PFSK-1 (cell line): Measurements from ENCODE around the gene PPP2R5A.

Experiments
- POLR2AphosphoS5 ChIP-seq: IDR thresholded peaks from 2 replicates; pipeline ENCODE4 v1.6.1; 2012; ENCODE audit warnings: low read depth, mild to moderate bottlenecking, control low read depth, low read length, moderate library complexity
- TAF1 ChIP-seq: IDR thresholded peaks from 2 replicates; pipeline ENCODE4 v1.6.1; 2012; ENCODE audit warnings: low read length, control low read depth, borderline replicate concordance; ENCODE audit not compliant: insufficient read depth
- TF ChIP-seq, protein P1 (sequence below), 2 experiments: IDR thresholded peaks; 2 replicates each; pipeline versions ENCODE4 v1.6.1 to v1.8.0; 2011 to 2012; ENCODE audit warnings: low read depth in 2 of 2, low read length in 2 of 2, control low read depth in 1 of 2, inconsistent platforms in 1 of 2, mild to moderate bottlenecking in 1 of 2, moderate library complexity in 1 of 2; ENCODE audit not compliant: insufficient read depth in 1 of 2

DNA sequence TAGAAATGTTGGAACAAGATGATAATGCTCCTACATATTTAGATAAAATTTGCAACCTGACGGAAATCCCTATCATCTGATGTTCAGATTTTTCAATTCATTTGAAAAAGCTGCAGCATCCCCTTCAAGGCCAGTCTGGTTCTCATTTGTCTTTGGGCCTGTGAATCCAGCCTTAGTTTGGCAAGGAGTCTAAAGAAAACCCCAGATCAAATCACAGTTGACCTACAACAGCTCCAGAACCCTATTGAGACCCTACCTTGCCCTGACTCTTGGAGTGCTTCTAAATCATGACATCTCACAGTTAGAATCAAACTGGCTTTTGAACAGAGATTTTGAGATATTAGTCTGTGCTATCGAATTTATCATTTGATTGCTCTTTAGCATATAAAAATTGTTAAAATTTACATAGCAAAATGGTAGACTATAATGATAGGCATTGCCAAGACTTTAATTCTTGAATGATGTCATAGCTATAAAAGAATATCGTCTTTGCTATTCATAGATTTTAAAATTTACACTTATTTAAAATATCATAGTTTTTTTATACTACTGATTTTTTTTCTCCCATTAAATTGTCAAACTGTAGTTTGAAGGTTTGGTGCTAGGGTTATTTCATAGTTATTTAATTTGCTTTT, 2.2 kb downstream of the PPP2R5A start:
- TF ChIP-seq POLR2AphosphoS5 (no peak), TAF1 (no peak)
- TF ChIP-seq, protein P1, sequence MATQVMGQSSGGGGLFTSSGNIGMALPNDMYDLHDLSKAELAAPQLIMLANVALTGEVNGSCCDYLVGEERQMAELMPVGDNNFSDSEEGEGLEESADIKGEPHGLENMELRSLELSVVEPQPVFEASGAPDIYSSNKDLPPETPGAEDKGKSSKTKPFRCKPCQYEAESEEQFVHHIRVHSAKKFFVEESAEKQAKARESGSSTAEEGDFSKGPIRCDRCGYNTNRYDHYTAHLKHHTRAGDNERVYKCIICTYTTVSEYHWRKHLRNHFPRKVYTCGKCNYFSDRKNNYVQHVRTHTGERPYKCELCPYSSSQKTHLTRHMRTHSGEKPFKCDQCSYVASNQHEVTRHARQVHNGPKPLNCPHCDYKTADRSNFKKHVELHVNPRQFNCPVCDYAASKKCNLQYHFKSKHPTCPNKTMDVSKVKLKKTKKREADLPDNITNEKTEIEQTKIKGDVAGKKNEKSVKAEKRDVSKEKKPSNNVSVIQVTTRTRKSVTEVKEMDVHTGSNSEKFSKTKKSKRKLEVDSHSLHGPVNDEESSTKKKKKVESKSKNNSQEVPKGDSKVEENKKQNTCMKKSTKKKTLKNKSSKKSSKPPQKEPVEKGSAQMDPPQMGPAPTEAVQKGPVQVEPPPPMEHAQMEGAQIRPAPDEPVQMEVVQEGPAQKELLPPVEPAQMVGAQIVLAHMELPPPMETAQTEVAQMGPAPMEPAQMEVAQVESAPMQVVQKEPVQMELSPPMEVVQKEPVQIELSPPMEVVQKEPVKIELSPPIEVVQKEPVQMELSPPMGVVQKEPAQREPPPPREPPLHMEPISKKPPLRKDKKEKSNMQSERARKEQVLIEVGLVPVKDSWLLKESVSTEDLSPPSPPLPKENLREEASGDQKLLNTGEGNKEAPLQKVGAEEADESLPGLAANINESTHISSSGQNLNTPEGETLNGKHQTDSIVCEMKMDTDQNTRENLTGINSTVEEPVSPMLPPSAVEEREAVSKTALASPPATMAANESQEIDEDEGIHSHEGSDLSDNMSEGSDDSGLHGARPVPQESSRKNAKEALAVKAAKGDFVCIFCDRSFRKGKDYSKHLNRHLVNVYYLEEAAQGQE (IDR thresholded peaks at IDR 0.05; ENCODE audit: insufficient read depth in 1 of 2, low read depth in 2 of 2, low read length in 2 of 2): no peak
